Measurements from ENCODE around the gene MYH14.

GRCh38 chr19:50333737-50334617 lies 130.6 kb downstream of the MYH14 start:
- TF ChIP-seq ATF7 (IDR thresholded peaks at IDR 0.05) = peak; percentile 88
- no peak for TF ChIP-seq ATF7 (CRISPR knock-in tag; IDR thresholded peaks at IDR 0.05)
- TF ChIP-seq SUZ12 (IDR thresholded peaks at IDR 0.05; ENCODE audit: low read depth, low read length) = no peak
- no peak for TF ChIP-seq BRF2 (CRISPR knock-in tag; IDR thresholded peaks at IDR 0.05)
- TF ChIP-seq EHMT2 (IDR thresholded peaks at IDR 0.05; ENCODE audit: borderline replicate concordance, low read depth, low read length) = no peak
- peak; percentile 35; the same call in 1 of the 2 replicates for TF ChIP-seq FOSL1 (CRISPR knock-in tag; IDR thresholded peaks at IDR 0.05; ENCODE audit: borderline replicate concordance)
- TF ChIP-seq CBX5 (CRISPR knock-in tag; IDR thresholded peaks at IDR 0.05; ENCODE audit: borderline replicate concordance) = no peak
- TF ChIP-seq SP1 (IDR thresholded peaks at IDR 0.05) = no peak
- no peak for TF ChIP-seq SP1 (CRISPR knock-in tag; IDR thresholded peaks at IDR 0.05)
- no peak for TF ChIP-seq NCOR1 (IDR thresholded peaks at IDR 0.05; ENCODE audit: borderline replicate concordance, low read length)
